ENCODE measurements around the gene UBAP2L.

- TF ChIP-seq CTCF (optimal IDR thresholded peaks at IDR 0.05 in 1 of 3, IDR thresholded peaks at IDR 0.05 in 1 of 3, conservative IDR thresholded peaks at IDR 0.05 in 1 of 3; ENCODE audit: extremely low read depth in 1 of 3, insufficient read depth in 2 of 3, low read length in 3 of 3) (no peak), EZH2 (IDR thresholded peaks at IDR 0.05; ENCODE audit: low read length) (no peak)
Measured at GRCh38 chr1:154178013-154178412, 42.7 kb upstream of the UBAP2L start.

Data from keratinocyte (primary cell).